GM23338 (cell line): ENCODE measurements around the gene CTNNA2. TPM values are rescaled to one million over a fixed set of nuclear protein-coding genes. Genes with fewer than 3 reads are reported as not detected.

Experiments used
- ATAC-seq: fragments of 200-7000 bp; cut with Tn5 transposase; 3 replicates; pipeline ENCODE4 v1.9.1; 2020
- DNase-seq: peaks from one replicate; pipeline ENCODE4 v3.0.0-alpha.2; 2015; ENCODE audit warnings: low spot score
- H2AFZ ChIP-seq: fragments of 200-600 bp; sonication (generic); 2 replicates; pipeline ENCODE4 v1.8.0; 2016; ENCODE audit warnings: antibody characterized with exemption, mild to moderate bottlenecking, moderate library complexity
- H3F3A ChIP-seq: fragments of 200-600 bp; sonication (generic); replicated peaks from 2 replicates; pipeline ENCODE4 v1.8.0; 2017; ENCODE audit warnings: antibody characterized with exemption, mixed run types, low read depth
- H3K27ac ChIP-seq: fragments of 200-600 bp; sonication (generic); 2 replicates; pipeline ENCODE4 v1.6.1; 2016; ENCODE audit warnings: low read depth
- H3K27me3 ChIP-seq: fragments of 200-600 bp; sonication (generic); 2 replicates; pipeline ENCODE4 v1.8.0; 2016; ENCODE audit warnings: mild to moderate bottlenecking, mixed run types, moderate library complexity; ENCODE audit not compliant: insufficient read depth
- H3K36me3 ChIP-seq: fragments of 200-600 bp; sonication (generic); 2 replicates; pipeline ENCODE4 v1.8.0; 2016; ENCODE audit warnings: mild to moderate bottlenecking; ENCODE audit not compliant: insufficient read depth
- H3K4me1 ChIP-seq: fragments of 200-600 bp; sonication (generic); 2 replicates; pipeline ENCODE4 v1.8.0; 2016; ENCODE audit warnings: mild to moderate bottlenecking, moderate library complexity; ENCODE audit not compliant: insufficient read depth
- H3K4me2 ChIP-seq: fragments of 200-600 bp; sonication (generic); 2 replicates; pipeline ENCODE4 v1.7.1; 2017; ENCODE audit warnings: mixed run types
- H3K4me3 ChIP-seq: fragments of 200-600 bp; sonication (generic); 2 replicates; pipeline ENCODE4 v1.6.1; 2016; ENCODE audit warnings: mixed run types
- H3K79me2 ChIP-seq: fragments of 200-600 bp; sonication (generic); replicated peaks from 2 replicates; pipeline ENCODE4 v1.8.0; 2017; ENCODE audit warnings: mild to moderate bottlenecking; ENCODE audit not compliant: insufficient read depth
- H3K9me2 ChIP-seq: fragments of 200-600 bp; sonication (generic); 2 replicates; pipeline ENCODE4 v1.8.0; 2017; ENCODE audit not compliant: insufficient read depth
- H4K20me1 ChIP-seq: fragments of 200-600 bp; sonication (generic); replicated peaks from 2 replicates; pipeline ENCODE4 v1.8.0; 2017; ENCODE audit warnings: mild to moderate bottlenecking; ENCODE audit not compliant: insufficient read depth
- H3K27ac Mint-ChIP-seq: 2 replicates; pipeline ENCODE4 v1.8.0; 2020; ENCODE audit warnings: inconsistent platforms, mild to moderate bottlenecking, moderate library complexity, mixed read lengths
- H3K27me3 Mint-ChIP-seq: 3 replicates; pipeline ENCODE4 v1.8.0; 2022; ENCODE audit warnings: low read depth, mild to moderate bottlenecking, moderate library complexity, mixed read lengths, inconsistent platforms; ENCODE audit not compliant: insufficient read depth, poor library complexity
- H3K36me3 Mint-ChIP-seq: 3 replicates; pipeline ENCODE4 v1.8.0; 2021; ENCODE audit warnings: low read depth, mild to moderate bottlenecking, inconsistent platforms, moderate library complexity, mixed read lengths
- H3K4me1 Mint-ChIP-seq: 3 replicates; pipeline ENCODE4 v1.8.0; 2020; ENCODE audit warnings: mild to moderate bottlenecking, inconsistent platforms, mixed read lengths
- H3K4me3 Mint-ChIP-seq: 3 replicates; pipeline ENCODE4 v1.8.0; 2021; ENCODE audit warnings: moderate library complexity, mild to moderate bottlenecking, inconsistent platforms, mixed read lengths
- H3K9me3 Mint-ChIP-seq: 3 replicates; pipeline ENCODE4 v1.8.0; 2020; ENCODE audit warnings: moderate library complexity, mild to moderate bottlenecking, inconsistent platforms, mixed read lengths
- CREB1 ChIP-seq: fragments of 250-450 bp; sonication (Bioruptor Pico); IDR thresholded peaks from 2 replicates; pipeline ENCODE4 v1.5.0; 2020; ENCODE audit warnings: low read depth, mild to moderate bottlenecking, moderate library complexity
- CTCF ChIP-seq, 2 experiments: fragments of 200-600 bp in 1 of 2; sonication (generic) in 1 of 2; conservative IDR thresholded peaks; 2 replicates each; pipeline versions ENCODE4 v1.5.1 to v1.6.1; 2016 to 2017; ENCODE audit warnings: antibody characterized with exemption in 2 of 2, low read depth in 2 of 2, mild to moderate bottlenecking in 2 of 2, moderate library complexity in 1 of 2
- EZH2 ChIP-seq: fragments of 200-600 bp; sonication (generic); IDR thresholded peaks from one replicate; pipeline ENCODE4 v1.8.0; 2017; ENCODE audit warnings: antibody characterized with exemption, mild to moderate bottlenecking, low read depth; ENCODE audit not compliant: unreplicated experiment
- EZH2phosphoT487 ChIP-seq: fragments of 200-600 bp; sonication (generic); IDR thresholded peaks from one replicate; pipeline ENCODE4 v1.8.1; 2018; ENCODE audit warnings: antibody characterized with exemption; ENCODE audit not compliant: unreplicated experiment
- JUNB ChIP-seq: IDR thresholded peaks from one replicate; pipeline ENCODE4 v1.6.1; 2016; ENCODE audit warnings: antibody characterized with exemption; ENCODE audit not compliant: unreplicated experiment
- POLR2AphosphoS5 ChIP-seq: IDR thresholded peaks from 2 replicates; pipeline ENCODE4 v1.6.1; 2016; ENCODE audit warnings: antibody characterized with exemption, low read depth
- STAT1 ChIP-seq: IDR thresholded peaks from one replicate; pipeline ENCODE4 v1.6.1; 2016; ENCODE audit warnings: antibody characterized with exemption; ENCODE audit not compliant: unreplicated experiment
- ZNF114 ChIP-seq: fragments of 250-450 bp; sonication (Bioruptor Pico); IDR thresholded peaks from 2 replicates; pipeline ENCODE4 v1.5.0; 2020; ENCODE audit warnings: mild to moderate bottlenecking, moderate library complexity
- ZNF331 ChIP-seq: fragments of 250-450 bp; sonication (Bioruptor Pico); IDR thresholded peaks from 2 replicates; pipeline ENCODE4 v1.5.0; 2020; ENCODE audit warnings: low read depth, mild to moderate bottlenecking, moderate library complexity
- ZNF462 ChIP-seq: fragments of 250-450 bp; sonication (Bioruptor Pico); IDR thresholded peaks from 2 replicates; pipeline ENCODE4 v1.5.0; 2020; ENCODE audit warnings: mild to moderate bottlenecking, moderate library complexity
- polyA plus RNA-seq: library from polyadenylated mRNA; unstranded; fragments of >200 nt; fragmentation: Nextera tagmentation; extraction: Ambion mirVana; gene quantifications from 2 replicates; pipeline ENCODE4 v1.2.1, GENCODE V29; 2016
- total RNA-seq: library from RNA; depleted of rRNA; stranded (reverse); fragments of >200 nt; shearing (Covaris generic); gene quantifications from 2 replicates; pipeline ENCODE4 v1.2.3, GENCODE V29; 2014
- TF ChIP-seq, protein P1 (sequence below): IDR thresholded peaks from 2 replicates; pipeline ENCODE4 v1.6.1; 2016; ENCODE audit warnings: antibody characterized with exemption
- TF ChIP-seq, protein P2 (sequence below): IDR thresholded peaks from one replicate; pipeline ENCODE4 v1.6.1; 2018; ENCODE audit warnings: antibody characterized with exemption; ENCODE audit not compliant: unreplicated experiment

CTNNA2 gene
- total and polyA plus RNA-seq, 2 experiments from 2014 or later = 6.4 to 15.6 TPM

DNA sequence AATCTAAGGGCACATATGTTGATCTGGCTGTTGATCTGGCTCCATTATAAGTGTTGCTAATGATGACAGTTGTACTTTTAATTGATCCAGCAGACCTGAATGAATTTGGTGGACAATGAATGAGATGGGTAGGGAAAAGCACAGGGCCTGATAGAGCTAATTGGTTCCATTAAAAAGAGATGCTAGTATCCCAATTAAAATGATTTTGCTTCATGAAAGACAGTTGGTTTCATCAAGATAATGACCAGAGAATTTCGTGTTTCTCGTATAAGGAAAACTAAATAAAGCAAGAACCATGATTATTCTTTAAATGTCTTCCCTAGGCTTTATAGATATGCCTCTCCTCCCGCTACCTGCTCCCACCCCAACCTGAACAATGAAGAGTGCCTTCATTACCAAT lies 900.3 kb downstream of the CTNNA2 start:
- H3K4me1 Mint-ChIP-seq = peaks cover 6% of the 10 kb centered on the region; the same call in 2 of the 3 replicates
- DNase-seq (no peak), ATAC-seq (no peak)
- Histone ChIP-seq H3K79me2 (no peaks in the 10 kb centered on the region), H3K36me3 (no peaks in the 10 kb centered on the region), H3K27ac (no peak overlapping the region), H3K4me3 (no peak overlapping the region), H3F3A (no peaks in the 10 kb centered on the region), H3K27me3 (no peaks in the 10 kb centered on the region), H3K4me2 (no peak overlapping the region), H3K9me2 (peaks cover 4% of the 10 kb centered on the region; the same call in 1 of the 2 replicates), H4K20me1 (no peaks in the 10 kb centered on the region), H2AFZ (no peak overlapping the region), H3K4me1 (no peaks in the 10 kb centered on the region)
- H3K4me3 Mint-ChIP-seq = no peak overlapping the region
- H3K27ac Mint-ChIP-seq = no peak overlapping the region
- H3K27me3 Mint-ChIP-seq = no peaks in the 10 kb centered on the region
- peaks cover 8% of the 10 kb centered on the region; the same call in 1 of the 3 replicates for H3K9me3 Mint-ChIP-seq
- TF ChIP-seq POLR2AphosphoS5 (no peak), EZH2phosphoT487 (no peak), STAT1 (no peak), JUNB (no peak), CREB1 (CRISPR knock-in tag) (no peak), ZNF331 (CRISPR knock-in tag) (no peak), ZNF462 (CRISPR knock-in tag) (no peak), ZNF114 (CRISPR knock-in tag) (no peak), CTCF (conservative IDR thresholded peaks at IDR 0.05; ENCODE audit: low read depth in 2 of 2) (no peak), EZH2 (no peak)
- TF ChIP-seq, protein P1, sequence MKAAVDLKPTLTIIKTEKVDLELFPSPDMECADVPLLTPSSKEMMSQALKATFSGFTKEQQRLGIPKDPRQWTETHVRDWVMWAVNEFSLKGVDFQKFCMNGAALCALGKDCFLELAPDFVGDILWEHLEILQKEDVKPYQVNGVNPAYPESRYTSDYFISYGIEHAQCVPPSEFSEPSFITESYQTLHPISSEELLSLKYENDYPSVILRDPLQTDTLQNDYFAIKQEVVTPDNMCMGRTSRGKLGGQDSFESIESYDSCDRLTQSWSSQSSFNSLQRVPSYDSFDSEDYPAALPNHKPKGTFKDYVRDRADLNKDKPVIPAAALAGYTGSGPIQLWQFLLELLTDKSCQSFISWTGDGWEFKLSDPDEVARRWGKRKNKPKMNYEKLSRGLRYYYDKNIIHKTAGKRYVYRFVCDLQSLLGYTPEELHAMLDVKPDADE = no peak
- TF ChIP-seq, protein P2, sequence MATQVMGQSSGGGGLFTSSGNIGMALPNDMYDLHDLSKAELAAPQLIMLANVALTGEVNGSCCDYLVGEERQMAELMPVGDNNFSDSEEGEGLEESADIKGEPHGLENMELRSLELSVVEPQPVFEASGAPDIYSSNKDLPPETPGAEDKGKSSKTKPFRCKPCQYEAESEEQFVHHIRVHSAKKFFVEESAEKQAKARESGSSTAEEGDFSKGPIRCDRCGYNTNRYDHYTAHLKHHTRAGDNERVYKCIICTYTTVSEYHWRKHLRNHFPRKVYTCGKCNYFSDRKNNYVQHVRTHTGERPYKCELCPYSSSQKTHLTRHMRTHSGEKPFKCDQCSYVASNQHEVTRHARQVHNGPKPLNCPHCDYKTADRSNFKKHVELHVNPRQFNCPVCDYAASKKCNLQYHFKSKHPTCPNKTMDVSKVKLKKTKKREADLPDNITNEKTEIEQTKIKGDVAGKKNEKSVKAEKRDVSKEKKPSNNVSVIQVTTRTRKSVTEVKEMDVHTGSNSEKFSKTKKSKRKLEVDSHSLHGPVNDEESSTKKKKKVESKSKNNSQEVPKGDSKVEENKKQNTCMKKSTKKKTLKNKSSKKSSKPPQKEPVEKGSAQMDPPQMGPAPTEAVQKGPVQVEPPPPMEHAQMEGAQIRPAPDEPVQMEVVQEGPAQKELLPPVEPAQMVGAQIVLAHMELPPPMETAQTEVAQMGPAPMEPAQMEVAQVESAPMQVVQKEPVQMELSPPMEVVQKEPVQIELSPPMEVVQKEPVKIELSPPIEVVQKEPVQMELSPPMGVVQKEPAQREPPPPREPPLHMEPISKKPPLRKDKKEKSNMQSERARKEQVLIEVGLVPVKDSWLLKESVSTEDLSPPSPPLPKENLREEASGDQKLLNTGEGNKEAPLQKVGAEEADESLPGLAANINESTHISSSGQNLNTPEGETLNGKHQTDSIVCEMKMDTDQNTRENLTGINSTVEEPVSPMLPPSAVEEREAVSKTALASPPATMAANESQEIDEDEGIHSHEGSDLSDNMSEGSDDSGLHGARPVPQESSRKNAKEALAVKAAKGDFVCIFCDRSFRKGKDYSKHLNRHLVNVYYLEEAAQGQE = no peak
- H3K36me3 Mint-ChIP-seq = no peaks in the 10 kb centered on the region
